Suprapubic skin (tissue), 4 donors: ENCODE results near the gene ZNHIT1. TPM values are rescaled to one million over a fixed set of nuclear protein-coding genes. Genes with fewer than 3 reads are reported as not detected.

Experiments used
- DNase-seq, 2 donors: peaks; one replicate each; pipeline ENCODE4 v3.0.0-alpha.2; 2019; ENCODE audit warnings: low spot score in 2 of 2
- H3K27ac ChIP-seq: fragments of 200-600 bp; sonication (generic); one replicate; pipeline ENCODE4 v1.5.1; 2019
- H3K27me3 ChIP-seq: fragments of 200-600 bp; sonication (generic); one replicate; pipeline ENCODE4 v1.5.1; 2019
- H3K36me3 ChIP-seq: fragments of 200-600 bp; sonication (generic); one replicate; pipeline ENCODE4 v1.5.1; 2019
- H3K4me1 ChIP-seq: fragments of 200-600 bp; sonication (generic); one replicate; pipeline ENCODE4 v1.5.1; 2019
- H3K4me3 ChIP-seq: fragments of 200-600 bp; sonication (generic); one replicate; pipeline ENCODE4 v1.5.1; 2019; ENCODE audit warnings: mild to moderate bottlenecking
- H3K9me3 ChIP-seq: fragments of 200-600 bp; sonication (generic); one replicate; pipeline ENCODE4 v1.5.1; 2019
- EP300 ChIP-seq: sonication (generic); formaldehyde crosslinking; IDR thresholded peaks from one replicate; pipeline ENCODE4 v1.6.1; 2017; ENCODE audit warnings: antibody characterized with exemption
- POLR2A ChIP-seq, 2 donors: fragments of 450-650 bp; IDR thresholded peaks; one replicate each; pipeline ENCODE4 v1.6.1; 2017; ENCODE audit warnings: antibody characterized with exemption in 2 of 2, mild to moderate bottlenecking in 2 of 2, moderate library complexity in 2 of 2
- POLR2AphosphoS5 ChIP-seq, 3 donors: sonication (generic); formaldehyde crosslinking; IDR thresholded peaks; one replicate each; pipeline ENCODE4 v1.6.1; 2017; ENCODE audit warnings: antibody characterized with exemption in 3 of 3
- WGBS: methylation state at CpG from one replicate; pipeline ENCODE4 v1.1.5; 2018; 5-methylcytosine and 5-hydroxymethylcytosine counted together
- total RNA-seq, 4 donors: library from RNA; depleted of rRNA; stranded (reverse); fragments of >200 nt; gene quantifications; one replicate each; pipeline ENCODE4 v1.1.0, GENCODE V29; 2016
- TF ChIP-seq, protein P1 (sequence below), 2 donors: fragments of 200-600 bp in 1 of 2; fragments of 450-650 bp in 1 of 2; sonication (generic) in 1 of 2; IDR thresholded peaks; one replicate each; pipeline ENCODE4 v1.5.1; 2016 to 2019; ENCODE audit warnings: antibody characterized with exemption in 2 of 2, mild to moderate bottlenecking in 1 of 2, moderate library complexity in 1 of 2

The ZNHIT1 gene
- total RNA-seq, 4 donors from 2014 or later: 43.8 to 73.4 (median 66.9) TPM

DNA sequence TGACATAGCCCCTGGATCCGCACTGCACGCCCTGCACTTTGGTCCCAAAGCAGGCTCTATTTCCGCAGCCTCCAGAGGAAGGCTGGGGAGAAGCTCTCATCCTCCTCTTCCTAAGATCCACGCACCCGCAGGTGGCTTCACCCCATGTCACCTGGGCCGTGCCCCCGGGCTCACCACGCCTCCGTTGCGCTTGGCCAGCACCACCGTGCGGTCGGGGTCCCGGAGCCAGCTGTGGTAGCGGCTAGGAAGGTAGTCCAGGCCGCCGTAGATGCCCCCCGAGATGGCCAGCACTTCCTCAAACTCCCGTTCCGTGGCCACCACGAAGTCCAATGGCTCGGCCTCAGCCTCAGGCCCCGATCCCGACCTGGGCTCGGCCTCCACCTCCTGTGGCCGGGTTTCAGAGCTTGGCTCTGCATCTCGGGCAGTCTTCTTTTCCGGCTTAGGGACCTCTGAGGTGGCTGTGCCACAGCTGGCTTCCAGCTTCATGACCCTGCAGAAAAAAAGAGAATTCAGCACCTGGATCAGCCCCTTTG is 43.6 kb upstream of the ZNHIT1 start:
- Histone ChIP-seq H3K4me3 (no peak overlapping the region), H3K36me3 (no peaks in the 10 kb centered on the region), H3K9me3 (no peaks in the 10 kb centered on the region), H3K4me1 (peaks cover 55% of the 10 kb centered on the region), H3K27ac (no peak overlapping the region), H3K27me3 (peaks cover 100% of the 10 kb centered on the region)
- TF ChIP-seq EP300 (no peak), POLR2A (IDR thresholded peaks at IDR 0.05) (no peak), POLR2AphosphoS5 (IDR thresholded peaks at IDR 0.05) (no peak)
- TF ChIP-seq, protein P1, sequence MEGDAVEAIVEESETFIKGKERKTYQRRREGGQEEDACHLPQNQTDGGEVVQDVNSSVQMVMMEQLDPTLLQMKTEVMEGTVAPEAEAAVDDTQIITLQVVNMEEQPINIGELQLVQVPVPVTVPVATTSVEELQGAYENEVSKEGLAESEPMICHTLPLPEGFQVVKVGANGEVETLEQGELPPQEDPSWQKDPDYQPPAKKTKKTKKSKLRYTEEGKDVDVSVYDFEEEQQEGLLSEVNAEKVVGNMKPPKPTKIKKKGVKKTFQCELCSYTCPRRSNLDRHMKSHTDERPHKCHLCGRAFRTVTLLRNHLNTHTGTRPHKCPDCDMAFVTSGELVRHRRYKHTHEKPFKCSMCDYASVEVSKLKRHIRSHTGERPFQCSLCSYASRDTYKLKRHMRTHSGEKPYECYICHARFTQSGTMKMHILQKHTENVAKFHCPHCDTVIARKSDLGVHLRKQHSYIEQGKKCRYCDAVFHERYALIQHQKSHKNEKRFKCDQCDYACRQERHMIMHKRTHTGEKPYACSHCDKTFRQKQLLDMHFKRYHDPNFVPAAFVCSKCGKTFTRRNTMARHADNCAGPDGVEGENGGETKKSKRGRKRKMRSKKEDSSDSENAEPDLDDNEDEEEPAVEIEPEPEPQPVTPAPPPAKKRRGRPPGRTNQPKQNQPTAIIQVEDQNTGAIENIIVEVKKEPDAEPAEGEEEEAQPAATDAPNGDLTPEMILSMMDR (IDR thresholded peaks at IDR 0.05): no peak
- DNase-seq: no peak
- WGBS: 4% methylated on average over 8 of the region's 28 CpGs

DNA sequence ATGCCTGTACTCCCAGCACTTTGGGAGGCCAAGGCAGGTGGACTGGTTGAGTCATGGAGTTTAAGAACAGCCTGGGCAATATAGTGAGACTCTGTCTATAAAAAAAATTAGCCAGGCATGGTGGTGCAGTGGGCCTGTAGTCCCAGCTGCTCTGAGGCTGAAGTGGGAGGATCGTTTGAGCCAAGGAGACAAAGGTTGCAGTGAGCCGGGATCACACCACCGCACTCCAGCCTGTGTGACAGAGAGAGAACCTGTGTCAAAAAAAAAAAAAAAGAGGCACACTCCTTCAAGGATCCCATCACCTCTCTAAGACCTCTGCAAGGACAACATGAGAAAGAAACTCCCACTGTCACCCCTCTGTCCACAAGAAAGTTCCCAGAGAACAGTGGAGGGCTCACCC is 42.3 kb upstream of the ZNHIT1 start:
- H3K4me3 ChIP-seq: no peak overlapping the region
- 50% methylated on average over 3 of the region's 3 CpGs for WGBS
- H3K36me3 ChIP-seq: no peaks in the 10 kb centered on the region
- TF ChIP-seq, protein P1 (IDR thresholded peaks at IDR 0.05): no peak
- TF ChIP-seq EP300 (no peak), POLR2AphosphoS5 (IDR thresholded peaks at IDR 0.05) (no peak), POLR2A (IDR thresholded peaks at IDR 0.05) (no peak)
- no peak for DNase-seq
- no peak overlapping the region for H3K27ac ChIP-seq
- peaks cover 100% of the 10 kb centered on the region for H3K27me3 ChIP-seq
- peaks cover 56% of the 10 kb centered on the region for H3K4me1 ChIP-seq
- H3K9me3 ChIP-seq: no peaks in the 10 kb centered on the region

DNA sequence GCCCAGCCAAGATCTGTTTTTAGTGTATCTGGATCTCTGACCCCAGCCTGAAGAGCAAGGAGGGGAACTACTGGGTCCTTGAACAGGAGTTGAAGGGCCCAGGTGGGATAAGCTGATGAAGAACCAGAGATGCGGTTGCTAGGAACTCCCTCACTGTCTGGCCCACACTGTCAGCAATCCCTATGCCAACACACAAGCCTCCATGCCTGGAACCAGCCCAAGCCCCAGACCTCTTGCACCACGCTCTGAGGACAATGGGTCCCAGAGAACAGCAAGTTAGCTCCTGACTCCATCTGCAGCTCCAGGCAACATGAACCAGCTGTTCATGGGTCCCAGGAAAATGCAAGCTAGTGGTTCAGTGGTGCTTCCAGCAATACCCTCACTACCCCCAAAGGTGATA is 40.3 kb upstream of the ZNHIT1 start:
- Histone ChIP-seq H3K4me1 (peaks cover 36% of the 10 kb centered on the region), H3K9me3 (no peaks in the 10 kb centered on the region), H3K27ac (no peak overlapping the region), H3K36me3 (no peaks in the 10 kb centered on the region), H3K4me3 (no peak overlapping the region), H3K27me3 (peaks cover 98% of the 10 kb centered on the region)
- 49% methylated on average over 2 of the region's 2 CpGs for WGBS
- DNase-seq: no peak
- TF ChIP-seq, protein P1 (IDR thresholded peaks at IDR 0.05): no peak
- no peak for TF ChIP-seq EP300
- no peak for TF ChIP-seq POLR2A (IDR thresholded peaks at IDR 0.05)
- TF ChIP-seq POLR2AphosphoS5 (IDR thresholded peaks at IDR 0.05): no peak

DNA sequence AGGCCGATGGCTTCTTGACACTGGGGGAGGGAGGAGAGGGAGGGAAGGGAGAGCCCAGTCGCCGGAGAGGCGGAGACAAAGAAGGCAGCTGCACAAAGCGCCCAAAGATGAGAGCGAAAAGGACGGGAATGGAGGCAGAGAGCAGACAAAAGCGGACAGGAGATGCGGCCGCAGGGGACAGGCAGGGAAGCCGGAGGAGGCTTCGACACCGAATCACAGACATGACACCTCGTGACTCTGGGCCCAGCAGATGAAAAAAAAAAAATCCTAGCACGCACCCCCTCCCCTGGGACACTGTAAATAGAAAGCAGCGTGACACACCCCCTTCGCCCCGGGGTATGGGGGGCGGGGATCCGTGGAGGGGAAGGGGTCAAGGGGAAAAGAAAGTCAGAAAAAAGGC is 38.8 kb upstream of the ZNHIT1 start:
- H3K27me3 ChIP-seq: peaks cover 94% of the 10 kb centered on the region
- 2% methylated on average over 20 of the region's 20 CpGs for WGBS

DNA sequence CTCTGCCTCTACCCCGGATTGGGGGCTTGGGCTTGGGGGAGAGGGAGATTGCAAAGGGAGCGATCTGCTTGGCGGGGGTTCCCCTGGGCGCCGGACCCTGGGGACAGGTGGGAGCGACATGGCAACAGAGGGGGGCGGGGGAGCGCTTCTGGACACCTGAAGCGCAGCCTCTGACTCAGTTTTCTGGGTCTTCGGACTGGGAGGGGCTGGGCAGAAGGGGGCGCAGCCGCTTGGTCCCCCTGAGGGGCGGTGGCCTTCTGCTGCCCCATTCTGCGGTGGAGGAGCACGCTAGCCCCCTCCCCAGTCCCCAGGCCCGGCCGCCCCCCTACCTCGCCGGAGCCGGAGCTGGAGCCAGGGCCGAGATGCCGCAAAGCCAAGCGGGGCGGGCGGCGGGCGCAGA is 38.3 kb upstream of the ZNHIT1 start:
- DNase-seq: no peak
- Histone ChIP-seq H3K27me3 (peaks cover 90% of the 10 kb centered on the region), H3K36me3 (no peaks in the 10 kb centered on the region), H3K9me3 (no peaks in the 10 kb centered on the region), H3K4me3 (no peak overlapping the region), H3K4me1 (peaks cover 18% of the 10 kb centered on the region), H3K27ac (no peak overlapping the region)
- TF ChIP-seq EP300 (no peak), POLR2AphosphoS5 (IDR thresholded peaks at IDR 0.05) (no peak), POLR2A (IDR thresholded peaks at IDR 0.05) (no peak)
- TF ChIP-seq, protein P1 (IDR thresholded peaks at IDR 0.05): no peak
- 0% methylated on average over 11 of the region's 27 CpGs for WGBS

More for the DNA sequence above, 38.8 kb upstream of the ZNHIT1 start:
- DNase-seq: no peak
- no peak overlapping the region for H3K27ac ChIP-seq
- TF ChIP-seq, protein P1 (IDR thresholded peaks at IDR 0.05): no peak
- TF ChIP-seq POLR2A (IDR thresholded peaks at IDR 0.05) (no peak), POLR2AphosphoS5 (IDR thresholded peaks at IDR 0.05) (no peak), EP300 (no peak)
- H3K9me3 ChIP-seq: no peaks in the 10 kb centered on the region
- H3K4me1 ChIP-seq: peaks cover 21% of the 10 kb centered on the region
- no peaks in the 10 kb centered on the region for H3K36me3 ChIP-seq
- no peak overlapping the region for H3K4me3 ChIP-seq
